K562 (cell line): ENCODE results near the gene HMGN2. TPM values are rescaled to one million over a fixed set of nuclear protein-coding genes. Genes with fewer than 3 reads are reported as not detected.

Experiments used
- ATAC-seq: fragments of 200-7000 bp; cut with Tn5 transposase; 3 replicates; pipeline ENCODE4 v1.9.1; 2020; ENCODE audit warnings: moderate library complexity
- BruUV-seq: library from RNA; stranded (reverse); fragments of 400-500 nt; replicated peaks from 2 replicates; lab custom pipeline; 2021; lab: Mats Ljungman, UMichigan
- CTCF ChIA-PET: fragments of 300-600 bp; formaldehyde crosslinking; extraction: SDS; loops from one replicate; lab custom pipeline; 2021; ENCODE audit warnings: low intra/inter-chr PET ratio; lab: Yijun Ruan, JAX
- POLR2A ChIA-PET: fragments of 300-600, 350-650 bp; sonication (Branson Sonifier 250); formaldehyde crosslinking; extraction: SDS; loops from one replicate; lab custom pipeline; 2021; ENCODE audit warnings: antibody characterized with exemption, inconsistent platforms; lab: Yijun Ruan, JAX
- DNase-seq, 4 experiments: peaks; one replicate each; pipeline versions ENCODE4 v3.0.0 to v3.0.0-alpha.2; 2011 to 2018; ENCODE audit warnings: low spot score in 3 of 4, mixed read lengths in 3 of 4; ENCODE audit errors: extremely low read depth in 1 of 4
- FAIRE-seq: peaks from 2 replicates; lab custom pipeline; 2011; peaks lifted over from hg19 to GRCh38; lab: Jason Lieb, UNC
- H2AFZ ChIP-seq: 2 replicates; pipeline ENCODE4 v1.6.0; 2011; ENCODE audit warnings: low read depth, low read length, control low read depth, inconsistent platforms
- H3K27ac ChIP-seq: fragments of 200-600 bp; 3 replicates; pipeline ENCODE4 v1.8.0; 2011; ENCODE audit warnings: low read depth, mild to moderate bottlenecking, control low read depth, inconsistent platforms, low read length, moderate library complexity, mixed read lengths; ENCODE audit errors: extremely low read depth
- H3K27me3 ChIP-seq, 2 experiments: fragments of 300-600 bp in 1 of 2; 2 replicates in 1 of 2; 3 replicates in 1 of 2; pipeline versions ENCODE4 v1.6.0 to v1.8.0; 2011; ENCODE audit warnings: inconsistent platforms in 2 of 2, low read length in 2 of 2, mild to moderate bottlenecking in 1 of 2, mixed read lengths in 1 of 2, moderate library complexity in 1 of 2; ENCODE audit not compliant: control insufficient read depth in 2 of 2, insufficient read depth in 2 of 2
- H3K36me3 ChIP-seq: fragments of 300-600 bp; 3 replicates; pipeline ENCODE4 v1.8.0; 2011; ENCODE audit warnings: mild to moderate bottlenecking, low read length, inconsistent platforms; ENCODE audit not compliant: control insufficient read depth, insufficient read depth
- H3K4me1 ChIP-seq, 2 experiments: fragments of 200-600 bp in 1 of 2; replicated peaks in 1 of 2; 2 replicates in 1 of 2; 3 replicates in 1 of 2; pipeline versions ENCODE4 v1.5.1 to v1.8.0; 2011; ENCODE audit warnings: inconsistent platforms in 2 of 2, low read length in 2 of 2, mild to moderate bottlenecking in 1 of 2, mixed read lengths in 1 of 2, moderate library complexity in 1 of 2; ENCODE audit not compliant: control insufficient read depth in 2 of 2, insufficient read depth in 2 of 2
- H3K4me2 ChIP-seq: 2 replicates; pipeline ENCODE4 v1.6.1; 2011; ENCODE audit warnings: low read length, control low read depth, inconsistent platforms, mixed read lengths; ENCODE audit not compliant: insufficient read depth
- H3K4me3 ChIP-seq: fragments of 200-600 bp; sonication (generic), shearing (Covaris generic); 2 replicates; pipeline ENCODE4 v1.5.1; 2016; ENCODE audit warnings: control low read depth, inconsistent platforms
- H3K79me2 ChIP-seq: fragments of 200-600 bp; 3 replicates; pipeline ENCODE4 v1.8.0; 2011; ENCODE audit warnings: low read length, inconsistent platforms; ENCODE audit not compliant: control insufficient read depth, insufficient read depth
- H3K9ac ChIP-seq, 2 experiments: 2 replicates each; pipeline versions ENCODE4 v1.6.0 to v1.6.1; 2011; ENCODE audit warnings: low read depth in 2 of 2, low read length in 2 of 2, control low read depth in 1 of 2, inconsistent platforms in 1 of 2, mild to moderate bottlenecking in 1 of 2, mixed read lengths in 1 of 2; ENCODE audit not compliant: insufficient read depth in 1 of 2
- H3K9me1 ChIP-seq: one replicate; pipeline ENCODE4 v1.6.0; 2011; ENCODE audit warnings: inconsistent platforms, mild to moderate bottlenecking, low read length, moderate library complexity; ENCODE audit not compliant: control insufficient read depth, insufficient read depth
- H3K9me3 ChIP-seq: replicated peaks from 2 replicates; pipeline ENCODE4 v1.5.1; 2011; ENCODE audit warnings: low read depth, low read length, inconsistent platforms; ENCODE audit not compliant: control insufficient read depth, insufficient read depth
- H4K20me1 ChIP-seq: replicated peaks from 2 replicates; pipeline ENCODE4 v1.6.1; 2011; ENCODE audit warnings: low read length, inconsistent platforms, mixed read lengths; ENCODE audit not compliant: control insufficient read depth, insufficient read depth
- ADNP ChIP-seq: fragments of 200-800 bp; sonication (Bioruptor generic); IDR thresholded peaks from 2 replicates; pipeline ENCODE4 v1.6.1; 2016; ENCODE audit warnings: missing genetic modification characterization, missing compliant biosample characterization
- BCOR ChIP-seq: fragments of 450-650 bp; IDR thresholded peaks from 2 replicates; pipeline ENCODE4 v1.6.1; 2016
- KDM1A ChIP-seq, 2 experiments: fragments of 450-650 bp; IDR thresholded peaks; 2 replicates each; pipeline ENCODE4 v1.6.1; 2016; ENCODE audit warnings: mild to moderate bottlenecking in 2 of 2
- RB1 ChIP-seq: fragments of 450-650 bp; IDR thresholded peaks from 2 replicates; pipeline ENCODE4 v1.6.1; 2017; ENCODE audit warnings: low read depth, mild to moderate bottlenecking
- RBM25 ChIP-seq: fragments of 200-400 bp; formaldehyde crosslinking; IDR thresholded peaks from 2 replicates; pipeline ENCODE4 v1.6.1; 2018; ENCODE audit warnings: low read length, low read depth, moderate library complexity; ENCODE audit not compliant: severe bottlenecking
- ZNF764 ChIP-seq: fragments of 250-450 bp; sonication (Bioruptor Pico); IDR thresholded peaks from 2 replicates; pipeline ENCODE4 v1.4.0; 2020; ENCODE audit warnings: low read depth, mild to moderate bottlenecking, moderate library complexity
- ZZZ3 ChIP-seq: fragments of 450-650 bp; IDR thresholded peaks from 2 replicates; pipeline ENCODE4 v1.6.1; 2016; ENCODE audit warnings: antibody characterized with exemption, mild to moderate bottlenecking, moderate library complexity
- WGBS: fragments of 100-300 bp; shearing (Covaris generic); methylation state at CpG from one replicate; pipeline ENCODE4 v1.1.6; 2016; ENCODE audit warnings: low coverage, mixed read lengths; ENCODE audit not compliant: insufficient coverage; ENCODE audit errors: missing lambda C conversion rate; 5-methylcytosine and 5-hydroxymethylcytosine counted together
- in situ Hi-C: fragments of 300-500 bp; cut with MboI; formaldehyde crosslinking; loops from 4 replicates; pipeline ENCODE4 v1.15.0; 2018; ENCODE audit warnings: inconsistent platforms, mixed read lengths
- intact Hi-C: fragments of 100-400 bp; cut with micrococcal nuclease; formaldehyde crosslinking; loops from 2 replicates; pipeline ENCODE4 v1.14.2; 2022
- polyA plus RNA-seq, 8 experiments: library from polyadenylated mRNA; depleted of rRNA in 4 of 8; stranded (reverse) in 5 of 8; unstranded in 3 of 8; fragments of >200 nt; fragmentation: Nextera tagmentation in 2 of 8; fragmentation: Illumina TruSeq in 1 of 8; extraction: Ambion mirVana in 2 of 8; extraction: Trizol in 1 of 8; gene quantifications; 2 replicates each; pipeline versions ENCODE4 v1.2.1 to v1.2.3, GENCODE V29; 2011 to 2014; ENCODE audit warnings: inconsistent platforms in 1 of 8, missing spikeins in 1 of 8
- total RNA-seq, 7 experiments: library from RNA; depleted of rRNA in 6 of 7; stranded (reverse); fragments of >200 nt in 6 of 7; fragmentation: Illumina TruSeq in 2 of 7; extraction: Trizol in 2 of 7; gene quantifications; 2 replicates each; pipeline versions ENCODE4 v1.2.1 to v1.2.3, GENCODE V29; 2011 to 2021; ENCODE audit warnings: low replicate concordance in 1 of 7
- TF ChIP-seq, protein P1 (sequence below): sonication (generic); formaldehyde crosslinking; IDR thresholded peaks from 2 replicates; pipeline ENCODE4 v1.8.0; 2022; ENCODE audit warnings: missing genetic modification reagents, mild to moderate bottlenecking, moderate library complexity, borderline replicate concordance

The HMGN2 gene
- total and polyA plus RNA-seq, 9 of the 15 experiments (the other 6 are each of a cell fraction or from before 2014, with no cell fraction given), result 370 to 1,354 (median 965) TPM

GRCh38 chr1:26452459-26453183, 19.6 kb upstream of the HMGN2 start:
- H3K9me1 ChIP-seq, result no peaks in the 10 kb centered on the region
- intact Hi-C loops, result no loop called here
- ATAC-seq, result no peak
- DNase-seq, result no peak
- TF ChIP-seq KDM1A (IDR thresholded peaks at IDR 0.05), result peak; percentile 26 to 32; a peak in 2 of 4 replicates
- TF ChIP-seq, protein P1, sequence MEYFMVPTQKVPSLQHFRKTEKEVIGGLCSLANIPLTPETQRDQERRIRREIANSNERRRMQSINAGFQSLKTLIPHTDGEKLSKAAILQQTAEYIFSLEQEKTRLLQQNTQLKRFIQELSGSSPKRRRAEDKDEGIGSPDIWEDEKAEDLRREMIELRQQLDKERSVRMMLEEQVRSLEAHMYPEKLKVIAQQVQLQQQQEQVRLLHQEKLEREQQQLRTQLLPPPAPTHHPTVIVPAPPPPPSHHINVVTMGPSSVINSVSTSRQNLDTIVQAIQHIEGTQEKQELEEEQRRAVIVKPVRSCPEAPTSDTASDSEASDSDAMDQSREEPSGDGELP, result no peak
- TF ChIP-seq ZZZ3, result no peak
- no peak for TF ChIP-seq RB1
- TF ChIP-seq RBM25, result peak; percentile 90
- TF ChIP-seq BCOR, result peak; percentile 57; the same call in 1 of the 2 replicates
- TF ChIP-seq ADNP (tag), result peak; percentile 39; the same call in 1 of the 2 replicates
- TF ChIP-seq ZNF764 (CRISPR knock-in tag), result no peak
- peaks cover 81% of the 10 kb centered on the region for H3K36me3 ChIP-seq
- WGBS, result 87% methylated on average over 5 of the region's 5 CpGs
- no peak overlapping the region for H3K9ac ChIP-seq
- no peaks in the 10 kb centered on the region for H4K20me1 ChIP-seq
- no TSS peak for BruUV-seq
- H3K27ac ChIP-seq, result no peak overlapping the region
- 0 out of 5 replicates have a peak, but pooled peaks cover 0 to 3% of the 10 kb centered on the region in 2 experiments for H3K4me1 ChIP-seq
- no peak overlapping the region for H2AFZ ChIP-seq
- no peaks in the 10 kb centered on the region for H3K9me3 ChIP-seq
- ChIA-PET CTCF (interaction anchor here (0.6 kb wide), 1 partner anchor 37 kb away, joined by 3 read pairs; no protein-coding TSS in a partner anchor), POLR2A (interaction anchor here (1.0 to 1.1 kb wide), 2 partner anchors 14 to 20 kb away, joined by 3 to 6 read pairs; partner anchors contain the start of gene DHDDS)
- no peak overlapping the region for H3K4me2 ChIP-seq
- in situ Hi-C loops, result no loop called here
- H3K4me3 ChIP-seq, result no peak overlapping the region
- no peaks in the 10 kb centered on the region for H3K27me3 ChIP-seq
- no peak for FAIRE-seq
- no peaks in the 10 kb centered on the region for H3K79me2 ChIP-seq
